Heart left ventricle (tissue), 16 donors: ENCODE measurements around the gene KRTAP12-4. TPM values are rescaled to one million over a fixed set of nuclear protein-coding genes. Genes with fewer than 3 reads are reported as not detected.
A peak's percentile ranks its signal among the peaks of the same experiment; 100 is the strongest.
"Not testable (repeated sequence)": the region's sequence is repeated elsewhere in the genome, so short reads cannot be mapped to it uniquely, and the experiment has no call there.

ENCODE experiments used
- ATAC-seq, 4 donors: fragments of 200-7000 bp; cut with Tn5 transposase; one replicate each; pipeline ENCODE4 v1.9.1; 2020 to 2022; ENCODE audit warnings: moderate library complexity in 4 of 4, mild to moderate bottlenecking in 3 of 4, moderate number of reproducible peaks in 1 of 4
- DNase-seq, 5 donors: peaks; one replicate each; pipeline ENCODE4 v3.0.0-alpha.2; 2020
- H3K27ac ChIP-seq, 12 donors: fragments of 200-600 bp; sonication (generic) in 4 of 12; one replicate each; pipeline versions ENCODE4 v1.5.0 to v1.8.0; 2016 to 2022; ENCODE audit warnings: mild to moderate bottlenecking in 2 of 12
- H3K27me3 ChIP-seq, 9 donors: fragments of 200-600 bp; sonication (generic) in 2 of 9; one replicate each; pipeline versions ENCODE4 v1.5.1 to v1.8.0; 2016 to 2022; ENCODE audit warnings: mild to moderate bottlenecking in 3 of 9
- H3K36me3 ChIP-seq, 9 donors: fragments of 200-600 bp; sonication (generic) in 2 of 9; one replicate each; pipeline versions ENCODE4 v1.5.0 to v1.8.0; 2018 to 2022; ENCODE audit warnings: mild to moderate bottlenecking in 2 of 9
- H3K4me1 ChIP-seq, 12 donors: fragments of 200-600 bp; sonication (generic) in 4 of 12; one replicate each; pipeline versions ENCODE4 v1.5.0 to v1.8.0; 2016 to 2022; ENCODE audit warnings: mild to moderate bottlenecking in 3 of 12
- H3K4me3 ChIP-seq, 12 donors: fragments of 200-600 bp; sonication (generic) in 4 of 12; one replicate each; pipeline versions ENCODE4 v1.5.0 to v1.8.0; 2017 to 2022; ENCODE audit warnings: mild to moderate bottlenecking in 9 of 12, moderate library complexity in 4 of 12
- H3K9me3 ChIP-seq, 12 donors: fragments of 200-600 bp; sonication (generic) in 4 of 12; one replicate each; pipeline versions ENCODE4 v1.5.0 to v1.8.0; 2016 to 2022; ENCODE audit warnings: mild to moderate bottlenecking in 1 of 12
- POLR2A ChIP-seq, 2 donors: fragments of 450-650 bp; IDR thresholded peaks; one replicate each; pipeline ENCODE4 v1.6.1; 2017; ENCODE audit warnings: antibody characterized with exemption in 2 of 2, mild to moderate bottlenecking in 2 of 2, moderate library complexity in 2 of 2
- WGBS, 4 donors: extraction: QIAGEN DNeasy Blood & Tissue Kit in 2 of 4; methylation state at CpG; one replicate each; pipeline versions ENCODE4 v1.1.5 to v1.1.7; 2013 to 2018; 5-methylcytosine and 5-hydroxymethylcytosine counted together
- intact Hi-C, 10 donors: fragments of 100-400 bp; cut with DNase I; formaldehyde crosslinking; loops; one replicate each; pipeline versions ENCODE4 v1.11.1 to v1.14.2; 2022
- polyA plus RNA-seq, 2 donors: library from polyadenylated mRNA; stranded (reverse); fragments of 200-250 nt; gene quantifications; one replicate each; pipeline ENCODE4 v1.2.3, GENCODE V29; 2013
- total RNA-seq, 9 donors: library from RNA; depleted of rRNA in 2 of 9; stranded (reverse); fragments of >200 nt in 2 of 9; fragmentation: NEBNext Ultra II Directional in 3 of 9; extraction: Animal tissue kit (Norgen Biotek cat#: 25700) in 3 of 9; gene quantifications; one replicate each; pipeline versions ENCODE4 v1.1.0 to v1.2.4, GENCODE V29; 2016 to 2023
- TF ChIP-seq, protein P1 (sequence below), 12 donors: fragments of 200-600 bp; sonication (generic) in 4 of 12; IDR thresholded peaks; one replicate each; pipeline versions ENCODE4 v1.5.0 to v1.8.0; 2018 to 2022; ENCODE audit warnings: antibody characterized with exemption in 12 of 12, mild to moderate bottlenecking in 5 of 12
- donor health status: ischemic (EF 13 %, LVEDD 7.1; RV severe dilation, severe dysfunction).
- donor health status: healthy with polysubstance abuse.
- donor health status: DM: no; HTN: yes; CAD: no.
- donor health status: DM: no; HTN: no; CAD: no.
- donor health status: ischemic (EF 25% LVEDD 6.9; RV normal size, moderate dysfunction).
- donor health status: ischemic (EF 25% LVEDD 5.7; RV mildly dilated, moderate dysfunction).
- donor health status: healthy.
- donor health status: DM: yes; HTN: yes; CAD: no.
- donor health status: ischemic (EF 35%, LVEDD 5.7; RV mildly dilated, moderate dysfunction).
- donor health status: nonischemic (EF 11% LVEDD 7.7; RV severe dilation, severe dysfunction).
- donor health status: DM: yes; HTN: yes; CAD: no.
- donor health status: PGD.
- donor health status: ischemic (EF 29% LVEDD 5.4; RV normal size, mild dysfunction).
- donor health status: nonischemic (EF 23%, LVEDD 6.1; RV moderate dilation, normal function).

Gene KRTAP12-4
- total and polyA plus RNA-seq, 11 donors, result not detected

- H3K36me3 ChIP-seq, result no peaks in the 10 kb centered on the region
- intact Hi-C loops, result no loop called here
- H3K9me3 ChIP-seq, result peaks cover 0 to 27% (median 14%) of the 10 kb centered on the region in 12 donors
- DNase-seq, result no peak
- H3K4me1 ChIP-seq, result no peaks in the 10 kb centered on the region
- TF ChIP-seq, protein P1, sequence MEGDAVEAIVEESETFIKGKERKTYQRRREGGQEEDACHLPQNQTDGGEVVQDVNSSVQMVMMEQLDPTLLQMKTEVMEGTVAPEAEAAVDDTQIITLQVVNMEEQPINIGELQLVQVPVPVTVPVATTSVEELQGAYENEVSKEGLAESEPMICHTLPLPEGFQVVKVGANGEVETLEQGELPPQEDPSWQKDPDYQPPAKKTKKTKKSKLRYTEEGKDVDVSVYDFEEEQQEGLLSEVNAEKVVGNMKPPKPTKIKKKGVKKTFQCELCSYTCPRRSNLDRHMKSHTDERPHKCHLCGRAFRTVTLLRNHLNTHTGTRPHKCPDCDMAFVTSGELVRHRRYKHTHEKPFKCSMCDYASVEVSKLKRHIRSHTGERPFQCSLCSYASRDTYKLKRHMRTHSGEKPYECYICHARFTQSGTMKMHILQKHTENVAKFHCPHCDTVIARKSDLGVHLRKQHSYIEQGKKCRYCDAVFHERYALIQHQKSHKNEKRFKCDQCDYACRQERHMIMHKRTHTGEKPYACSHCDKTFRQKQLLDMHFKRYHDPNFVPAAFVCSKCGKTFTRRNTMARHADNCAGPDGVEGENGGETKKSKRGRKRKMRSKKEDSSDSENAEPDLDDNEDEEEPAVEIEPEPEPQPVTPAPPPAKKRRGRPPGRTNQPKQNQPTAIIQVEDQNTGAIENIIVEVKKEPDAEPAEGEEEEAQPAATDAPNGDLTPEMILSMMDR (IDR thresholded peaks at IDR 0.05), result no peak
- no peak for TF ChIP-seq POLR2A (IDR thresholded peaks at IDR 0.05)
- 57 to 69% (median 65%) methylated on average over 2 of the region's 2 CpGs for WGBS, 4 donors
- ATAC-seq, result no peak
- H3K27ac ChIP-seq, result no peak overlapping the region
- H3K27me3 ChIP-seq, result peaks cover 0 to 29% (median 13%) of the 10 kb centered on the region in 9 donors
- no peak overlapping the region for H3K4me3 ChIP-seq
Observed at GRCh38 chr21:44691686-44692085, 37.2 kb upstream of the KRTAP12-4 start.

GRCh38 chr21:44689740-44690139, 35.3 kb upstream of the KRTAP12-4 start:
- Histone ChIP-seq H3K9me3 (peaks cover 0 to 27% (median 14%) of the 10 kb centered on the region in 12 donors), H3K27me3 (peaks cover 0 to 37% (median 13%) of the 10 kb centered on the region in 9 donors)
- intact Hi-C loops, H3K27ac ChIP-seq, H3K4me3 ChIP-seq, ATAC-seq, H3K36me3 ChIP-seq, DNase-seq, H3K4me1 ChIP-seq: not testable (repeated sequence)
- 83 to 92% (median 86%) methylated on average over 3 of the region's 3 CpGs for WGBS, 4 donors

GRCh38 chr21:44687671-44688070, 33.2 kb upstream of the KRTAP12-4 start:
- no peak for DNase-seq
- H3K27ac ChIP-seq, result no peak overlapping the region
- no peaks in the 10 kb centered on the region for H3K36me3 ChIP-seq
- 62 to 81% (median 65%) methylated on average over 11 of the region's 11 CpGs for WGBS, 4 donors
- no peak overlapping the region for H3K4me3 ChIP-seq
- no peak for ATAC-seq
- TF ChIP-seq, protein P1 (IDR thresholded peaks at IDR 0.05), result no peak
- peaks cover 0 to 37% (median 13%) of the 10 kb centered on the region in 9 donors for H3K27me3 ChIP-seq
- no peaks in the 10 kb centered on the region for H3K4me1 ChIP-seq
- intact Hi-C loops, result no loop called here
- peaks cover 0 to 10% (median 2%) of the 10 kb centered on the region in 12 donors for H3K9me3 ChIP-seq

DNA sequence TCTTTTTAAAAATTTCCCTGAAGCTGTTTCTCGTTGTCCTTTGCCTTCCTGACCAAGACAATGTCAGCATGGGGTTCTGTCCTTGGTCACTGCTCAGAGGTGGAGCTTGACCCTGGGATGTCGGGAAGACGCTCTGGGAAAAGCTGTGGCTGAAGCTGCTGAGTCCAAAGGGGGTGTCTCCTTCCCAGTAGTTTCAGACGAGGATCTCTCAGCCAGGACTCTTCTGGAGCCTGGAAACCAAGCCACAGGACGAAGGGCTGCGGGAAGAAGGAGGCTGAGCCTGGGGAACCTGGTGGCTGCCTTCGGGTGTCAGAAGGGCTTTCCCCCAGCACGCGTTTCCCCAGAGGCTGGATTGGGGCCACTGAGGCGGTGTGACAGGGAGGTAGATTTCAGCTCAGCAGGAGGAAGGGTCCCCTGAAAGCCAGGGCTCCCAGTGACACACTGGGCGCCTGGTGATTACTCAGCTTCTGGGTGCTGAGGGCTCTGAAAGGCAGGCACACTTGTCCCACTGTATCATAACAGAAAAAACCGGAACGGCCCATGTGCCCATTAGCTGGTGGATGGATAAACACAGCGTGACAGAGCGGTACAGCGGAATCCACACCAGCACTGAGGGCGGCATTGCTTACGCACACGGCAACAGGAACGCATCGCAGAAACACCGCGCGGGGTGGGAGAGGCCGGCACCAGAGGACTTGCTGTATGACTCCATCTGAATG, 32.5 kb upstream of the KRTAP12-4 start:
- peak in 1 of 5 donors; percentile 16 for DNase-seq
- no peak for TF ChIP-seq POLR2A (IDR thresholded peaks at IDR 0.05)
- TF ChIP-seq, protein P1 (IDR thresholded peaks at IDR 0.05), result no peak
- WGBS, 4 donors, result 69 to 76% (median 74%) methylated on average over 25 of the region's 25 CpGs
- Histone ChIP-seq H3K27me3 (peaks cover 0 to 42% (median 13%) of the 10 kb centered on the region in 9 donors), H3K9me3 (peaks cover 0 to 4% (median 0%) of the 10 kb centered on the region in 12 donors), H3K36me3 (no peaks in the 10 kb centered on the region), H3K27ac (no peak overlapping the region), H3K4me3 (no peak overlapping the region), H3K4me1 (no peaks in the 10 kb centered on the region)
- no peak for ATAC-seq
- intact Hi-C loops, result no loop called here
